CD4-positive, alpha-beta T cell (primary cell): ENCODE measurements around the gene CDH12. TPM values are rescaled to one million over a fixed set of nuclear protein-coding genes. Genes with fewer than 3 reads are reported as not detected.
"Not testable (repeated sequence)": the region's sequence is repeated elsewhere in the genome, so short reads cannot be mapped to it uniquely, and the experiment has no call there.

Source experiments
- ATAC-seq: fragments of 200-7000 bp; cut with Tn5 transposase; one replicate; pipeline ENCODE4 v1.10.0; 2022; ENCODE audit warnings: mild to moderate bottlenecking; ENCODE audit not compliant: poor library complexity
- CTCF ChIA-PET: fragments of 350-600 bp; sonication (Branson Sonifier 250); formaldehyde crosslinking; loops from one replicate; lab custom pipeline; 2021; ENCODE audit warnings: antibody characterized with exemption, inconsistent platforms; lab: Charles Lee
- POLR2A ChIA-PET: fragments of 350-600 bp; sonication (Branson Sonifier 250); formaldehyde crosslinking; loops from one replicate; lab custom pipeline; 2021; ENCODE audit warnings: antibody characterized with exemption, inconsistent platforms; lab: Charles Lee
- DNase-seq, 14 experiments: peaks; one replicate each; pipeline ENCODE4 v3.0.0-alpha.2; 2013 to 2020; ENCODE audit warnings: mixed read lengths in 2 of 14
- H3K27ac ChIP-seq, 2 donors: one replicate each; pipeline versions ENCODE4 v1.5.1 to v1.7.0; 2013; ENCODE audit warnings: low read length in 2 of 2, low read depth in 1 of 2, mild to moderate bottlenecking in 1 of 2
- H3K27me3 ChIP-seq, 2 experiments: 1 replicate in 1 of 2; 2 replicates in 1 of 2; pipeline versions ENCODE4 v1.6.1 to v1.7.0; 2013; ENCODE audit warnings: low read length in 2 of 2, control low read depth in 1 of 2, mild to moderate bottlenecking in 1 of 2, moderate library complexity in 1 of 2; ENCODE audit not compliant: insufficient read depth in 2 of 2, control insufficient read depth in 1 of 2
- H3K36me3 ChIP-seq: one replicate; pipeline ENCODE4 v1.6.1; 2013; ENCODE audit warnings: low read length, control low read depth; ENCODE audit not compliant: insufficient read depth
- H3K4me1 ChIP-seq: one replicate; pipeline ENCODE4 v1.6.1; 2013; ENCODE audit warnings: low read length, control low read depth; ENCODE audit not compliant: insufficient read depth
- H3K4me3 ChIP-seq: one replicate; pipeline ENCODE4 v1.5.1; 2013; ENCODE audit warnings: mild to moderate bottlenecking, low read length, moderate library complexity
- H3K9me3 ChIP-seq, 2 experiments: 1 replicate in 1 of 2; 2 replicates in 1 of 2; pipeline versions ENCODE4 v1.6.1 to v1.7.0; 2013; ENCODE audit warnings: low read length in 2 of 2, mild to moderate bottlenecking in 2 of 2, control low read depth in 1 of 2, moderate library complexity in 1 of 2; ENCODE audit not compliant: control insufficient read depth in 1 of 2, insufficient read depth in 1 of 2
- H3K27ac Mint-ChIP-seq: one replicate; pipeline ENCODE4 v1.8.0; 2020; ENCODE audit warnings: mixed read lengths
- H3K27me3 Mint-ChIP-seq: one replicate; pipeline ENCODE4 v1.8.0; 2021; ENCODE audit warnings: mixed read lengths
- H3K36me3 Mint-ChIP-seq: one replicate; pipeline ENCODE4 v1.8.0; 2021; ENCODE audit warnings: low read depth, mixed read lengths
- H3K4me1 Mint-ChIP-seq: one replicate; pipeline ENCODE4 v1.8.0; 2021; ENCODE audit warnings: low read depth, mixed read lengths
- H3K4me3 Mint-ChIP-seq: one replicate; pipeline ENCODE4 v1.8.0; 2020; ENCODE audit warnings: mild to moderate bottlenecking, mixed read lengths
- H3K9me3 Mint-ChIP-seq: one replicate; pipeline ENCODE4 v1.8.0; 2020; ENCODE audit warnings: mixed read lengths
- intact Hi-C, 2 experiments: fragments of 100-400 bp; cut with DNase I in 1 of 2; cut with micrococcal nuclease in 1 of 2; formaldehyde crosslinking; loops; one replicate each; pipeline versions ENCODE4 v1.15.1 to v1.9.0; 2023 to 2025; cut with DNase I, micrococcal nuclease
- total RNA-seq, 174 experiments: library from RNA in 2 of 174; stranded (reverse) in 2 of 174; gene quantifications; one replicate each; pipeline ENCODE4 v1.2.3 and lab custom pipeline; 2021 to 2026
- TF ChIP-seq, protein P1 (sequence below): fragments of 200-600 bp; IDR thresholded peaks from one replicate; pipeline ENCODE4 v1.8.0; 2022; ENCODE audit warnings: antibody characterized with exemption, mild to moderate bottlenecking

The CDH12 gene
- total RNA-seq, 2 experiments from 2014 or later, result not detected

DNA sequence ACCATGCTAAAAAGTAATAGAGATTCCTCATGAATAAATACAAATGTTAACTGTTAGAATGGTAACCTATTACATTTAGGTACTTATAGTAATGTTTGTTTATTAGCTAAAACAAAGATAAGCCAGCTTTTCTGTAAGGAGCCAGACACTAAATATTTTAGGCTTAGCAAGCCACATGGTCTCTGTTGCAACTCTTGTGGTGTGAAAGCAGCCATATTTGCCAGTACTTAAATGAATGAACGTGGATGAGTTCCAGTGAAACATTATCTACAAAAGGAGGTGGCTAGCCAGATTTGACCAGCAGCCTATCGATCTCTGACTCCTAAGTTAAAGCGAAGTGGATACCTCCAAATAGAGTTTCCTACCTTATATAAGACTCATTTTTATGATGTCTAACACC, 331.6 kb downstream of the CDH12 start:
- no peak for DNase-seq
- Histone ChIP-seq H3K27me3 (no peaks in the 10 kb centered on the region), H3K9me3 (peaks cover 0 to 8% of the 10 kb centered on the region in 2 experiments), H3K4me3 (no peak overlapping the region), H3K4me1 (no peaks in the 10 kb centered on the region), H3K27ac (no peak overlapping the region), H3K36me3 (no peaks in the 10 kb centered on the region)
- H3K27me3 Mint-ChIP-seq, result no peaks in the 10 kb centered on the region
- H3K4me1 Mint-ChIP-seq, result no peaks in the 10 kb centered on the region
- H3K36me3 Mint-ChIP-seq, result no peaks in the 10 kb centered on the region
- H3K4me3 Mint-ChIP-seq, result no peak overlapping the region
- ChIA-PET CTCF (no interaction called here), POLR2A (no interaction called here)
- TF ChIP-seq, protein P1, sequence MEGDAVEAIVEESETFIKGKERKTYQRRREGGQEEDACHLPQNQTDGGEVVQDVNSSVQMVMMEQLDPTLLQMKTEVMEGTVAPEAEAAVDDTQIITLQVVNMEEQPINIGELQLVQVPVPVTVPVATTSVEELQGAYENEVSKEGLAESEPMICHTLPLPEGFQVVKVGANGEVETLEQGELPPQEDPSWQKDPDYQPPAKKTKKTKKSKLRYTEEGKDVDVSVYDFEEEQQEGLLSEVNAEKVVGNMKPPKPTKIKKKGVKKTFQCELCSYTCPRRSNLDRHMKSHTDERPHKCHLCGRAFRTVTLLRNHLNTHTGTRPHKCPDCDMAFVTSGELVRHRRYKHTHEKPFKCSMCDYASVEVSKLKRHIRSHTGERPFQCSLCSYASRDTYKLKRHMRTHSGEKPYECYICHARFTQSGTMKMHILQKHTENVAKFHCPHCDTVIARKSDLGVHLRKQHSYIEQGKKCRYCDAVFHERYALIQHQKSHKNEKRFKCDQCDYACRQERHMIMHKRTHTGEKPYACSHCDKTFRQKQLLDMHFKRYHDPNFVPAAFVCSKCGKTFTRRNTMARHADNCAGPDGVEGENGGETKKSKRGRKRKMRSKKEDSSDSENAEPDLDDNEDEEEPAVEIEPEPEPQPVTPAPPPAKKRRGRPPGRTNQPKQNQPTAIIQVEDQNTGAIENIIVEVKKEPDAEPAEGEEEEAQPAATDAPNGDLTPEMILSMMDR, result no peak
- H3K27ac Mint-ChIP-seq, result no peak overlapping the region
- intact Hi-C loops, result no loop called here
- ATAC-seq, result no peak
- peaks cover 14% of the 10 kb centered on the region for H3K9me3 Mint-ChIP-seq

DNA sequence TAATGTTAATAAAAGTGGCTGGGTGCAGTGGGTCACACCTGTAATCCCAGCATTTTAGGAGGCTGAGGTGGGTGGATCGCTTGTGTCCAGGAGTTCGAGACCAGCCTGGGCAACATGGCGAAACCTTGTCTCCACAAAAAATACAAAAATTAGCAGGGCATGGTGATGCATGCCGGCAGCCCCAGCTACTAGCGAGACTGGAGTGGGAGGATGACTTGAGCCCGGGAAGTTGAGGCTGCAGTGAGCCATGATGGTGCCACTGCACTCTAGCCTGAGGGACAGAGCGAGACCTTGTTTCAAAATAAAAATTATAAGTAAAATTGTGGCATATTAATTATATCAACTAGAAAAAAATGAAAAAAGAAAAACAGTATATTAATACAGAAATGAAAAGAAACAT, 336.6 kb downstream of the CDH12 start:
- CTCF ChIA-PET, ATAC-seq, H3K4me3 ChIP-seq, H3K27ac ChIP-seq, DNase-seq, intact Hi-C loops, H3K27me3 ChIP-seq, H3K4me1 ChIP-seq, H3K36me3 Mint-ChIP-seq, H3K4me3 Mint-ChIP-seq, POLR2A ChIA-PET, H3K36me3 ChIP-seq, H3K27ac Mint-ChIP-seq, H3K4me1 Mint-ChIP-seq, H3K27me3 Mint-ChIP-seq: not testable (repeated sequence)
- H3K9me3 Mint-ChIP-seq, result peaks cover 14% of the 10 kb centered on the region
- peaks cover 0 to 10% of the 10 kb centered on the region in 2 experiments for H3K9me3 ChIP-seq

DNA sequence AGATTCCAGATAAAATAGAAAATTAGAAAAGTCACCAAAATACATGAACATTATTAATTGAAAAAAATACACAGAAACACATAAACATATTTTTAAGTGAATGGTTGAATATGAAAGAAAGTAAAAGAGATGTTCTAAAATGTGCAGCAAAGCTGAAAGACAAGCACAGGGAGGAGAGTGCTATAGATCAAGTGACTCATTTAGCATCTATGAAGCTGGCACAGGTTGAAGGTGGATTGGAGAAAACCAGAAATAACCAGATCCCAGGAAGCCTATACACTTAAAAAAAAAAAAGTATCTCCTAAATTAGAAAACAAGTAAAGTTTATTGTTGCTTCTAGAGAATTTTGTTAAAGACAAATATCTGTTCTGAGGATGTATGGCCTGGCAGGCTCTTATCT, 338.9 kb downstream of the CDH12 start:
- no peak overlapping the region for H3K27ac ChIP-seq
- no peak for ATAC-seq
- Mint-ChIP-seq H3K36me3 (no peaks in the 10 kb centered on the region), H3K4me1 (no peaks in the 10 kb centered on the region), H3K9me3 (peaks cover 14% of the 10 kb centered on the region), H3K27me3 (no peaks in the 10 kb centered on the region), H3K27ac (no peak overlapping the region), H3K4me3 (no peak overlapping the region)
- DNase-seq, result no peak
- H3K9me3 ChIP-seq, result peaks cover 0 to 8% of the 10 kb centered on the region in 2 experiments
- no peaks in the 10 kb centered on the region for H3K36me3 ChIP-seq
- no peaks in the 10 kb centered on the region for H3K27me3 ChIP-seq
- TF ChIP-seq, protein P1, result no peak
- no peak overlapping the region for H3K4me3 ChIP-seq
- ChIA-PET POLR2A (no interaction called here), CTCF (no interaction called here)
- intact Hi-C loops, result no loop called here
- H3K4me1 ChIP-seq, result no peaks in the 10 kb centered on the region

DNA sequence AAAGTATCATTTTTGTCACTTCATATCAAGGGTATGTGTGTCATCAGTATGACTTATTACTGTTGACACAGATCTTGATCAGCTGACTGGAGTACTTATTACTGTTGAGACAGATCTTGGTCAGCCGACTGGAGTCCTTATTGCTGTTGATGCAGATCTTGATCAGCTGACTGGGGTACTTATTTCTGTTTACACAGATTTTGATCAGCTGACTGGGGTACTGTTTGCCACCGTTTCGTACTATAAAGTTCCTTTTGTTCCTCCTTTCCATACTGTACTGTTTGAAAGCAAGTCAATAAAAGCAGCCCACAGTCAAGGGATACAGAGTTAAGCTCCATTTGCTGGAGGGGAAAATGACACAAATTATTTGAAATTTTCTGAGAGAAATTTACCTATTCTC, 347.3 kb downstream of the CDH12 start:
- H3K4me3 Mint-ChIP-seq, result no peak overlapping the region
- Histone ChIP-seq H3K27me3 (no peaks in the 10 kb centered on the region), H3K36me3 (no peaks in the 10 kb centered on the region), H3K27ac (no peak overlapping the region), H3K9me3 (no peaks in the 10 kb centered on the region), H3K4me3 (no peak overlapping the region), H3K4me1 (no peaks in the 10 kb centered on the region)
- no peaks in the 10 kb centered on the region for H3K27me3 Mint-ChIP-seq
- peaks cover 12% of the 10 kb centered on the region for H3K9me3 Mint-ChIP-seq
- no peaks in the 10 kb centered on the region for H3K4me1 Mint-ChIP-seq
- H3K36me3 Mint-ChIP-seq, result no peaks in the 10 kb centered on the region
- DNase-seq (no peak), ATAC-seq (no peak)
- intact Hi-C loops, result no loop called here
- POLR2A ChIA-PET, result no interaction called here
- TF ChIP-seq, protein P1, result no peak
- no peak overlapping the region for H3K27ac Mint-ChIP-seq
- CTCF ChIA-PET, result no interaction called here
